Nephron progenitor cell (in vitro differentiated cells): ENCODE measurements around the gene CTNNBL1.

Source experiments
- DNase-seq: peaks from one replicate; pipeline ENCODE4 v3.0.0; 2021
- H3K27ac Mint-ChIP-seq: 2 replicates; pipeline ENCODE4 v1.8.0; 2021; ENCODE audit warnings: mild to moderate bottlenecking, moderate library complexity, mixed read lengths
- H3K27me3 Mint-ChIP-seq: 2 replicates; pipeline ENCODE4 v1.8.0; 2021; ENCODE audit warnings: mild to moderate bottlenecking, low read depth, mixed read lengths; ENCODE audit not compliant: poor library complexity
- H3K36me3 Mint-ChIP-seq: 2 replicates; pipeline ENCODE4 v1.8.0; 2021; ENCODE audit warnings: low read depth, mixed read lengths
- H3K4me1 Mint-ChIP-seq: 2 replicates; pipeline ENCODE4 v1.8.0; 2021; ENCODE audit warnings: mixed read lengths
- H3K4me3 Mint-ChIP-seq: 2 replicates; pipeline ENCODE4 v1.8.0; 2021; ENCODE audit warnings: mild to moderate bottlenecking, moderate library complexity, mixed read lengths
- H3K9me3 Mint-ChIP-seq: 2 replicates; pipeline ENCODE4 v1.8.0; 2021; ENCODE audit warnings: mild to moderate bottlenecking, moderate library complexity, mixed read lengths
- TF ChIP-seq, protein P1 (sequence below): fragments of 200-600 bp; sonication (generic); IDR thresholded peaks from 2 replicates; pipeline ENCODE4 v1.5.0; 2021; ENCODE audit warnings: antibody characterized with exemption

Gene CTNNBL1

GRCh38 chr20:37886851-37887297 is 193.0 kb downstream of the CTNNBL1 start:
- no peak for DNase-seq
- H3K27ac Mint-ChIP-seq: no peak overlapping the region
- H3K9me3 Mint-ChIP-seq: no peaks in the 10 kb centered on the region
- no peaks in the 10 kb centered on the region for H3K36me3 Mint-ChIP-seq
- peaks cover 6% of the 10 kb centered on the region for H3K27me3 Mint-ChIP-seq
- TF ChIP-seq, protein P1, sequence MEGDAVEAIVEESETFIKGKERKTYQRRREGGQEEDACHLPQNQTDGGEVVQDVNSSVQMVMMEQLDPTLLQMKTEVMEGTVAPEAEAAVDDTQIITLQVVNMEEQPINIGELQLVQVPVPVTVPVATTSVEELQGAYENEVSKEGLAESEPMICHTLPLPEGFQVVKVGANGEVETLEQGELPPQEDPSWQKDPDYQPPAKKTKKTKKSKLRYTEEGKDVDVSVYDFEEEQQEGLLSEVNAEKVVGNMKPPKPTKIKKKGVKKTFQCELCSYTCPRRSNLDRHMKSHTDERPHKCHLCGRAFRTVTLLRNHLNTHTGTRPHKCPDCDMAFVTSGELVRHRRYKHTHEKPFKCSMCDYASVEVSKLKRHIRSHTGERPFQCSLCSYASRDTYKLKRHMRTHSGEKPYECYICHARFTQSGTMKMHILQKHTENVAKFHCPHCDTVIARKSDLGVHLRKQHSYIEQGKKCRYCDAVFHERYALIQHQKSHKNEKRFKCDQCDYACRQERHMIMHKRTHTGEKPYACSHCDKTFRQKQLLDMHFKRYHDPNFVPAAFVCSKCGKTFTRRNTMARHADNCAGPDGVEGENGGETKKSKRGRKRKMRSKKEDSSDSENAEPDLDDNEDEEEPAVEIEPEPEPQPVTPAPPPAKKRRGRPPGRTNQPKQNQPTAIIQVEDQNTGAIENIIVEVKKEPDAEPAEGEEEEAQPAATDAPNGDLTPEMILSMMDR: no peak
- no peak overlapping the region for H3K4me3 Mint-ChIP-seq
- H3K4me1 Mint-ChIP-seq: peaks cover 54% of the 10 kb centered on the region

- Mint-ChIP-seq H3K4me1 (peaks cover 36% of the 10 kb centered on the region), H3K36me3 (no peaks in the 10 kb centered on the region), H3K27me3 (peaks cover 14% of the 10 kb centered on the region), H3K4me3 (no peak overlapping the region), H3K9me3 (no peaks in the 10 kb centered on the region), H3K27ac (no peak overlapping the region)
- DNase-seq: no peak
- TF ChIP-seq, protein P1: no peak
These were observed 194.8 kb downstream of the CTNNBL1 start for GRCh38 chr20:37888641-37889040.

- Mint-ChIP-seq H3K27ac (no peak overlapping the region), H3K4me1 (peaks cover 25% of the 10 kb centered on the region), H3K9me3 (no peaks in the 10 kb centered on the region), H3K27me3 (peaks cover 11% of the 10 kb centered on the region), H3K36me3 (no peaks in the 10 kb centered on the region), H3K4me3 (no peak overlapping the region)
- TF ChIP-seq, protein P1: no peak
- no peak for DNase-seq
These were observed 196.3 kb downstream of the CTNNBL1 start for GRCh38 chr20:37890108-37890507.

DNA sequence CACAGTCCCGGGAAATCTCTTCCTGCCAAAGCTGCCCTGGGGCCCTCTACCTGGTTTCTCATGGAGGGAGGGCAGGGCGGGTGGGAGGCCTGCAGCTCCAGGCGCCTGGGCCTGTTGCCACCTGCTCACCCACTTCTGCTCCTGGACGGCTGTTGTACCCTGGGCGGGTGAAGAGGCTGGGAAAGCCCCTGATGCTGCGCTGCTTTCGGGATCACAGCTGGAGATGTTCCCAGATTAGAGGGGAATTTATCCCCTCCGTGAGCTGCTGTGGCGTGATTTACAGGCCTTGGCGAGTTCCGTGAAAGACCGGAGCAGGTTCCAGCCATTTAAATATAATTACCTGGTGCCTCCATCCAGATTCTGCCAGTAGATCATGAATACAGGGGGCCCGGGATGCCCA is 196.8 kb downstream of the CTNNBL1 start:
- Mint-ChIP-seq H3K4me1 (peaks cover 22% of the 10 kb centered on the region), H3K36me3 (no peaks in the 10 kb centered on the region), H3K9me3 (no peaks in the 10 kb centered on the region), H3K4me3 (no peak overlapping the region), H3K27ac (no peak overlapping the region), H3K27me3 (peaks cover 15% of the 10 kb centered on the region)
- no peak for DNase-seq
- TF ChIP-seq, protein P1: no peak

GRCh38 chr20:37892001-37892400 is 198.2 kb downstream of the CTNNBL1 start:
- Mint-ChIP-seq H3K36me3 (no peaks in the 10 kb centered on the region), H3K27ac (no peak overlapping the region), H3K4me1 (peaks cover 15% of the 10 kb centered on the region), H3K27me3 (peaks cover 16% of the 10 kb centered on the region), H3K4me3 (no peak overlapping the region), H3K9me3 (no peaks in the 10 kb centered on the region)
- TF ChIP-seq, protein P1: no peak
- DNase-seq: no peak

GRCh38 chr20:37893566-37894241 is 199.9 kb downstream of the CTNNBL1 start:
- Mint-ChIP-seq H3K4me1 (peaks cover 6% of the 10 kb centered on the region), H3K9me3 (no peaks in the 10 kb centered on the region), H3K27ac (no peak overlapping the region)

More at GRCh38 chr20:37893566-37894241, 199.9 kb downstream of the CTNNBL1 start:
- H3K27me3 Mint-ChIP-seq: peaks cover 20% of the 10 kb centered on the region
- no peak overlapping the region for H3K4me3 Mint-ChIP-seq
- H3K36me3 Mint-ChIP-seq: no peaks in the 10 kb centered on the region
- TF ChIP-seq, protein P1: no peak
- DNase-seq: no peak
